GM12892 (cell line): ENCODE results near the gene SRP68.

Experiments used
- POLR2A ChIP-seq: IDR thresholded peaks from 2 replicates; pipeline ENCODE4 v1.6.1; 2011; ENCODE audit warnings: low read depth, low read length, control low read depth
- POLR2AphosphoS5 ChIP-seq: IDR thresholded peaks from 2 replicates; pipeline ENCODE4 v1.6.1; 2011; ENCODE audit warnings: low read depth, low read length, control low read depth
- TAF1 ChIP-seq: IDR thresholded peaks from 2 replicates; pipeline ENCODE4 v1.6.1; 2011; ENCODE audit warnings: low read depth, mild to moderate bottlenecking, control low read depth, low read length, borderline replicate concordance

DNA sequence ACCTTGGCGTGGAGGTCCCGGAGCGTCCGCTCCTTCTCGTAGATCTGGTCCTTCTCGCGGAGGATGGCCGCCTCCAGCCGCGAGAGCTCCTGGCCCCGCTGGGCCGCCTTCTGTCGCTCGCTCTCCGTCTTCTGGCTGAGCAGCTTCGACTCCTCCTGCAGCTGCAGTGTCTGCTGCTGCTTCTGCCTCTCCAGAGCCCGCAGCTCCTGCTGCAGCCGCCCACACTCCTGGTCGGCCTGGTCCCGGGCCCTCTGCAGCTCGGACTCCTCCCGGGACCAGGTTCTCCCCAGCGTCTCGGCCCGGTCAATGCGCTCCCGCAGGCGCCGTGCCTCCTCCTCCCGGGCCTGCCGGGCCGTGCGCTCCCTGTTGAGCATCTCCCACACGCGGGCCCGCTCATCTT lies 64.1 kb downstream of the SRP68 start:
- TF ChIP-seq POLR2A: no peak
- no peak for TF ChIP-seq POLR2AphosphoS5
- TF ChIP-seq TAF1: no peak
